Activated naive CD8-positive, alpha-beta T cell treated with anti-CD3 and anti-CD28 coated beads for 36 hours (primary cell): Measurements from ENCODE around the gene MLEC. TPM values are rescaled to one million over a fixed set of nuclear protein-coding genes. Genes with fewer than 3 reads are reported as not detected.
A peak's percentile ranks its signal among the peaks of the same experiment; 100 is the strongest.

Experiments
- DNase-seq: peaks from one replicate; pipeline ENCODE4 v3.0.0; 2021
- H3K27ac Mint-ChIP-seq: one replicate; pipeline ENCODE4 v1.8.0; 2022; ENCODE audit warnings: mild to moderate bottlenecking, moderate library complexity, mixed read lengths
- H3K27me3 Mint-ChIP-seq: one replicate; pipeline ENCODE4 v1.8.0; 2022; ENCODE audit warnings: mild to moderate bottlenecking, mixed read lengths
- H3K36me3 Mint-ChIP-seq: one replicate; pipeline ENCODE4 v1.8.0; 2021; ENCODE audit warnings: mild to moderate bottlenecking, mixed read lengths
- H3K4me1 Mint-ChIP-seq: one replicate; pipeline ENCODE4 v1.8.0; 2021; ENCODE audit warnings: mixed read lengths
- H3K4me3 Mint-ChIP-seq: one replicate; pipeline ENCODE4 v1.8.0; 2022; ENCODE audit warnings: mild to moderate bottlenecking, moderate library complexity, mixed read lengths
- H3K9me3 Mint-ChIP-seq: one replicate; pipeline ENCODE4 v1.8.0; 2022; ENCODE audit warnings: mixed read lengths
- total RNA-seq, 2 experiments: library from RNA; stranded (reverse); gene quantifications; one replicate each; pipeline ENCODE4 v1.2.3, GENCODE V29; 2021

Gene MLEC
- total RNA-seq, 2 experiments from 2014 or later, result 93.1 to 99.5 TPM

DNA sequence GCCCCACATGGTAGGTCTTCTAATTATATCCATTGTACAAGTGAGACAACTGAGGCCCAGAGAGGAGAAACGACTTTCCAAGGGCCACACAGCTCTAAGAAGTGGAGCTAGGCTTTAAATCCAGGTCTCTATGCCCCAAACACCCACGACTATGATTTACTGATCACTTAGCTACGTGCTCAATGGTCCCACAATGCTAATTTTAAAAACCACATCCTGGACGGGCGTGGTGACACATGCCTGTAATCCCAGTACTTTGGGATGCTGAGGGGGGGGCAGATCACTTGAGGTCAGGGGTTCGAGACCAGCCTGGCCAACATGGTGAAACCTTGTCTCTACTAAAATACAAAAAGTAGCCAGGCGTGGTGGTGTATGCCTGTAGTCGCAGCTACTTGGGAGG lies 8.4 kb upstream of the MLEC start:
- Mint-ChIP-seq H3K4me1 (peaks cover 13% of the 10 kb centered on the region), H3K4me3 (no peak overlapping the region), H3K27me3 (peaks cover 3% of the 10 kb centered on the region), H3K36me3 (no peaks in the 10 kb centered on the region), H3K9me3 (no peaks in the 10 kb centered on the region), H3K27ac (no peak overlapping the region)
- no peak for DNase-seq

DNA sequence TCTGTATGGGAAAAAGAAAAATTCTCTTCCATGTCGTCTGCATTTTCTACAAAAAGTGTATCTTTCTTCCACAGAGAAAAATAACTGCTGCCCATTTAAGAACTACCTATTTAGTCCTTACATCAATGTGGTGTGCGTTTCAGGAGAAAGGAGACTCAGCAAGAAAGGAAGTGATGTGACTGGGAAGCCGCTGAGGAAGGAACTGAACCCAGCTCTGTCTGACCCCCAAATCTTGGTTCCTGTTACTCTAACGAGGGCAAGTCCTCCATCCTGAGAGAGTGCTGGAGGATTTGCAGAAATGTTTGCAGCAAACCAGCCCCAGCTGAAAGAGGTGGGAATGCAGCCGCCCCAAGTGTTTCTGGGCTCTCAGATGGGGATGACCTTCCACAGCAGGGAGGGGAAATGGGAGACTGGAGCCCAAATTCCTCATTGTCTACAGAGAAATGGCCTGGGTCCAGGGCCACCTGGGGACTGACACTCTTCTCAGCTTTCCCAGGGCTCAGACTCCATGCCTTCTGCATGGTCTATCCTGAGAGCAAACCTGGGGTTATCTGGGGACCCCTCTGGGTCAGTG lies 6.7 kb upstream of the MLEC start:
- H3K9me3 Mint-ChIP-seq, result no peaks in the 10 kb centered on the region
- peaks cover 3% of the 10 kb centered on the region for H3K27me3 Mint-ChIP-seq
- no peak overlapping the region for H3K4me3 Mint-ChIP-seq
- no peak for DNase-seq
- H3K27ac Mint-ChIP-seq, result no peak overlapping the region
- H3K36me3 Mint-ChIP-seq, result no peaks in the 10 kb centered on the region
- peaks cover 18% of the 10 kb centered on the region for H3K4me1 Mint-ChIP-seq

DNA sequence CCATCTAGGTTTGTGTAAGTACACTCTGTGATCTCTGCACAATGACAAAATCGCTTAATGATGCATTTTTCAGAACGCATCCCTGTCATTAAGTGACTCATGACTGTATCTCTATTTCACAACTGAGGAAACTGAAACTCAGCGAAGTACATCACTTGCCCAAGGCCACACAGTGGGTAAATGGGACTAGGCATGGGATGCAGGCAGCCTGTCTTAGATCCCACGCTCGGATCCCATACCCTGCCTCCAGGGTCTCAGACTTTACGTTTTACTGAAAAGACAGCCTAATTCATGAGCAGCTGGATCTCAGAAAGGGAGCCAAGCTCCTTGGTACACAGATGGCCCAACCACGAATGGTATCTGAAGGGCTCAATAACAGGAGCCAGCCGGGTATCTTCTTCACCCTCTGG lies 2.4 kb upstream of the MLEC start:
- DNase-seq, result no peak
- Mint-ChIP-seq H3K4me3 (no peak overlapping the region), H3K27ac (no peak overlapping the region), H3K4me1 (peaks cover 18% of the 10 kb centered on the region), H3K9me3 (no peaks in the 10 kb centered on the region), H3K27me3 (peaks cover 3% of the 10 kb centered on the region), H3K36me3 (no peaks in the 10 kb centered on the region)

DNA sequence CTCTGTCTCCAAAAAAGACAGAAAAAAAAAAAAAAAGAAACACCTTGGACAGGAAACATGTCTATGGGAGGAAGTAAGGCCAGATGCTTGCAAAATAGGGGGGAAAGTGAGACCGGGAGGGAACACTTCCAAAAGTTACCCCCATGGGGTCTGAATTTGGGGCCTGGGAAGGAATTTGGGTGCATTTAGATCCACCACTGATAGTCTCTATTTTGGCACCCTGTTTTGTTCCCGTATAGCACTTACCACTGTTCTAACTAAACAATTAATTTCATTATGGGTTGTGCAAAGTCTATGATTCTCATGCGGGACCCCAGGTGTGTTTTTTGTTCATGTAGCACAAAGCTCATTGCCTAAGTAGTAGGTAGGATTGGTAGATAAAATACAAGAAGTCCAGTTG lies 1.4 kb upstream of the MLEC start:
- Mint-ChIP-seq H3K4me1 (peaks cover 25% of the 10 kb centered on the region), H3K9me3 (no peaks in the 10 kb centered on the region), H3K36me3 (no peaks in the 10 kb centered on the region), H3K4me3 (peak overlapping the region; percentile 85), H3K27ac (no peak overlapping the region), H3K27me3 (no peaks in the 10 kb centered on the region)
- no peak for DNase-seq

DNA sequence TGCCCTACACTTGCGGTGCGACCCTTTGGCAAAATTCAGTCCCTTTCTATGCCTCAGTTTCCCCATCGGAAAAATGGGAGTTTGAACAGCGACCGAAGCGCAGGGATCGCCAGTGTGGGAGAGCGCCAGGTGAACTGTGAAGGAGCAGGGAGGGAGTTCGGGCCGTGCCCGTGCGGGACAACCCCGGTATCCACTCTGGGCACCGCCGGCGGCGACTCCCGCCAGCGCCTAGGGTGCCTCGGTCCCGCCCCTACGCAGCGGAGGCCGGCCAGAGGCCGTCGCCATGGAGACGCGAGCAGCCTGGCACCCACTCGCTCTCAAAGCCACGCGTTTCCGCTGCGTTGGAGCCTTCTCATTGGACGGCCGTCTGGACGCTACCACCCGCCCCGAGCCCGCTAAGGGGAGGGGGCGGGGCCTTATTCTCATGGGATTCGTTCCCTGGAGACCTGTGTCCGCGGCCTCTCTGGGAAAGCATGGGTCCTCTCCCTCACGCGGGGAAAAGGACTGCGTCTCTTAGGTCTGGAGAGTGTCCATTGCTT lies 729 bp upstream of the MLEC start:
- Mint-ChIP-seq H3K4me3 (peak overlapping the region; percentile 85), H3K9me3 (no peaks in the 10 kb centered on the region), H3K27me3 (no peaks in the 10 kb centered on the region), H3K36me3 (no peaks in the 10 kb centered on the region), H3K27ac (peak overlapping the region; percentile 90), H3K4me1 (peaks cover 32% of the 10 kb centered on the region)
- DNase-seq, result peak; percentile 97

DNA sequence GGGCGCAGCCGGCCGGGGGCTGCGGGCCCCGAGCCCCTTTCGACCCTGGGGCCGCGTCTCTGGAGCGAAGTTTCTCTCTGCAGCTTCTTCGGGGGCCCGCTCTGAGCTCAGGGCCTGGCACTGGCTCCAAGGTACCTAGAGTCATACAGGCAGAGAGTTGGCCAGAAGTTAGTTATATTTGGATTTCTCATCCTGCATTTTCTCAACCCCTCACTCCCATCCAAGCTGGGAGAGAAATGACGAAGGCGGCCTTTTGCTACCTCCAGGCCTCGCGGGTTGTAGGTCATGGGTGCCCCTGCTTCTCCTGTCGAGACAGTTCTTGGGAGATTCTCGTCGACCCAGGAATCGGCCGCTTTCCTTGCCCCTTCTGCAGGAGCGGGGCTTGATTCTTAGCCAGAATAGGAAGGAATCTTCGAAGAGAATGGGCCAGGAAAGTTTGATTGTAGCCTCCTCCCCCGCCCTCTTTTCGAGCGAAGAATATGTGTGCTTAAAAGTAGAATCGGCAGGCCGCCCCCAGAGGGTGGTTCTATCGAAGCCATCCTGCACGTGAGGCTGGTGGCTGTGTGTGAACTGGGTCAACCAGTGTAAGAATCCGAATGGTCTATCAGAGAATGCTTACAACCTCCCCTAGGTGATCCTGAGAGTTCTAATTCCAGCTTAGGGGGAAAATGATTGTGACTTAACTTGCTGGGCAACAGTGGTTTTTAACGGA lies 785 bp downstream of the MLEC start:
- peak; percentile 43 for DNase-seq
- peak overlapping the region; percentile 91 for H3K4me3 Mint-ChIP-seq
- peak overlapping the region; percentile 62 for H3K27ac Mint-ChIP-seq
- H3K27me3 Mint-ChIP-seq, result no peaks in the 10 kb centered on the region
- H3K36me3 Mint-ChIP-seq, result peaks cover 4% of the 10 kb centered on the region
- no peaks in the 10 kb centered on the region for H3K9me3 Mint-ChIP-seq
- H3K4me1 Mint-ChIP-seq, result peaks cover 45% of the 10 kb centered on the region

DNA sequence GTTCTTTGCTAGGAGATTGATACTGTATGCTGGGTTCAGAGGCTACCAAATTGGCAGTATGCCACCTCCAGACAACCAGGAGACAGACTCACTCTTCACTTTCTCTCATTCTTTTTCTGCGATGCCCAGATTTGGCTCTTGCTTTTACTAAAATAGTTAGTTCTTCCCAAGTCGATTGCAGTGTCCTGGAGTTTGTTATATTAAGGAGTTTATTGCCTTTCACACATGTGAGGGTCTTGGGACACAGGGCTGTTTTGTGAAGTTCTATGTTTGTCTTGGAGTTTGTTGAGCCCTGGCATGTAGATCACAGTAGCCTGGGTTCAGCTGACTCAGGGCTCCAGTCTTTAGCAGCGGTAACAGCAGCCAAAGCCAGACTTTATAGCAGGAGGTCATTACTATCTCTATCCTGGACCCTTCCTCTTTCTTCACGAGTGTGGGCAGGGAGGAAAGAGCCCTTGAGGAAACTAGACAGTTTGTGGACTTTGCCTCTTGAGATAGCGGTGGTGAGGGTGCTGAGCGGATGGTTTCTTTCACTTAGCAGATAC lies 1.6 kb downstream of the MLEC start:
- no peak for DNase-seq
- H3K27ac Mint-ChIP-seq, result no peak overlapping the region
- peak overlapping the region; percentile 91 for H3K4me3 Mint-ChIP-seq
- no peaks in the 10 kb centered on the region for H3K9me3 Mint-ChIP-seq
- H3K27me3 Mint-ChIP-seq, result no peaks in the 10 kb centered on the region
- H3K36me3 Mint-ChIP-seq, result peaks cover 5% of the 10 kb centered on the region
- peaks cover 48% of the 10 kb centered on the region for H3K4me1 Mint-ChIP-seq

DNA sequence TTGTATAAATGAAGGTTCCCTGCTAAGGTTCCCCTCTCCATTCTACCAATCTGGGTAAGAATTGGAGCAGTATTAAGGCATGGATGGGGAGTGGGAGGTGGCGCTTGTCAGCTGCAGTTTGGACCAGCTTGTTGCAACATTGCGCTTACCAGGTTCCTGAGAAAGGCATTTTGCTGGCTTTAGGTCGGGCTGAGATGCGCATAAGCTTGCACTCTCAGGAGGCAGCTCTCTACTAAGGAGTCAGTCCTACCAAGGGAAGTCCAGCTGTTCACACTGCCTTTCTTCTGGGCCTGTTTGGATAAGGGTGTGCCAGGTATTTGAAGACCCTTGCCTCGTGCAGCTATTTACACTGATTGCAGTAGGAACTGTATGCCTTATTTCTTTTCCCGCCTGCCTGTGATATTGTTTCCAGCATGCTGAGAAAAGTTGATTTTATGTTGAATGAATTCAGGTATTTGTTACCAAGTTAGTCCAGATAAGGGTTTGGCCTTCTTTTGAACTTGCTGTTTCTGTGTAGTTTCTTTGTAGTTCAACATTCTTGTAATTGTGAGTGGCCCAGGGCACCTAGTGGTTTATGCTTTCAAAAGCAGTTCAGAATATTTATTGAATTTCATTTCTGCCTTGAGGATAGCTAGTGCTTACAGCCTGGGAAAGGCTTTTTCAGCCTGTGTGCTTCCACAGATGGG lies 2.6 kb downstream of the MLEC start:
- no peak overlapping the region for H3K27ac Mint-ChIP-seq
- no peaks in the 10 kb centered on the region for H3K9me3 Mint-ChIP-seq
- H3K27me3 Mint-ChIP-seq, result no peaks in the 10 kb centered on the region
- H3K4me3 Mint-ChIP-seq, result peak overlapping the region; percentile 91
- H3K36me3 Mint-ChIP-seq, result peaks cover 5% of the 10 kb centered on the region
- no peak for DNase-seq
- H3K4me1 Mint-ChIP-seq, result peaks cover 45% of the 10 kb centered on the region

DNA sequence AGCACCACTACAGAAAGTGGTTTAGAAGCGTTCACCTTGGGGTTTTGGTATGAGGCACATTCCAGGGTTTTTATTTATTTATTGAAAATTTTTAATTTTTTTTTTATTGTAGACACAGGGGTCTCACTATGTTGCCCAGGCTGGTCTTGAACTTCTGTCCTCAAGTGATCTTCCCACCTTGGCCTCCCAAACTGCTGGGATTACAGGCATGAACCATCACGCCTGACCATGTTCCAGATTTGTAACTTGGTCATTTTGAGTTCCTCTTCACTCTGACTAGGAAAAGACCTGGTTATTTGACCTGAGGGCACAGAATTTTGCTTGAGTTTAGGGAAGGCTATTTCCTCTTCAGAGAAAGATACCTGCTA lies 3.1 kb downstream of the MLEC start:
- peaks cover 43% of the 10 kb centered on the region for H3K4me1 Mint-ChIP-seq

DNA sequence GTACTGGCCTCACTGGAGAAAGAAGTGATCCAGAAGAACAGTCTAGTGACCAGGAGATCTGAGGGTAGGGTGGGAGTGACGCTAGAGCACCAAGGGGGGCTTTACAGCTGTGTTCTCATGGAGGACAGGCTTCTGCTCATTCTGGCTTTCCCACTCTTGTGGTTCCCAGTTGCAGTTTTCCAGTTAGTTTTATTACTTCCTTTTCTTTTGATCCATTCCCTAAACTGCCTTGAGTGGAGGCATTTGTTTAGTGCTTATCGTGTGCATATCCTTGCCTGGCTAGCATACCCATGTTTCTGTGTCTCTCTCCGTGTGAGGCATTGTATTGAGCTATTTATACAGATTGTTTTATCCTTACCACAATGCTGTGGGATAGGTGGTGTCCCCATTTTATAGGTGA lies 4.0 kb downstream of the MLEC start:
- H3K27me3 Mint-ChIP-seq, result no peaks in the 10 kb centered on the region
- H3K4me1 Mint-ChIP-seq, result peaks cover 43% of the 10 kb centered on the region
- no peak overlapping the region for H3K4me3 Mint-ChIP-seq
- no peak for DNase-seq
- H3K9me3 Mint-ChIP-seq, result no peaks in the 10 kb centered on the region
- H3K27ac Mint-ChIP-seq, result no peak overlapping the region
- peaks cover 7% of the 10 kb centered on the region for H3K36me3 Mint-ChIP-seq

More for the DNA sequence above, 3.1 kb downstream of the MLEC start:
- H3K36me3 Mint-ChIP-seq, result peaks cover 7% of the 10 kb centered on the region
- H3K27ac Mint-ChIP-seq, result no peak overlapping the region
- H3K9me3 Mint-ChIP-seq, result no peaks in the 10 kb centered on the region
- H3K27me3 Mint-ChIP-seq, result no peaks in the 10 kb centered on the region
- H3K4me3 Mint-ChIP-seq, result no peak overlapping the region
- no peak for DNase-seq

DNA sequence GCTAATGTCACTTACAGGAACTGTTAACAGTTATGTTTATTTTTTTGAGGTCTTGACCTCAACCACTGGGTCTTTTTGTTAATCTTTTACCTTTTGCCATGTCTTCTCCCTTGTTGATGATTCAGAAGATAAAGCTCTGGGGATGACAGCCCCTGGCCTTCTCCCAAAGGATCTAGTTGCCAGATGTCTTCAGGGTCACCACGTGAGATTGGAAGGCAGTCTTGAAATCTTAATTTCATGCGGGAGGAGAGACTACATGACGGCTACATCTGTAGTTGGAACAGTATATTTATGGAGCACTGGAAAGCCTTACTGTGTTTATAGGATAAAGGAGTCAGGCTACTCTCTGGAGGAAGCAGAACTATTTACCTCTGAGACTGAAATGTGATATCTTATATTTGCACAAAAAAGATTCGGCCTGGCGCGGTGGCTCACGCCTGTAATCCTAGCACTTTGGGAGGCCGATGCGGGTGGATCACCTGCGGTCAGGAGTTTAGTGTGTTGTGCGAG lies 5.6 kb downstream of the MLEC start:
- H3K4me3 Mint-ChIP-seq, result no peak overlapping the region
- H3K36me3 Mint-ChIP-seq, result peaks cover 7% of the 10 kb centered on the region
- H3K4me1 Mint-ChIP-seq, result peaks cover 43% of the 10 kb centered on the region
- H3K27me3 Mint-ChIP-seq, result no peaks in the 10 kb centered on the region
- H3K27ac Mint-ChIP-seq, result peak overlapping the region; percentile 25
- H3K9me3 Mint-ChIP-seq, result no peaks in the 10 kb centered on the region
- DNase-seq, result no peak

DNA sequence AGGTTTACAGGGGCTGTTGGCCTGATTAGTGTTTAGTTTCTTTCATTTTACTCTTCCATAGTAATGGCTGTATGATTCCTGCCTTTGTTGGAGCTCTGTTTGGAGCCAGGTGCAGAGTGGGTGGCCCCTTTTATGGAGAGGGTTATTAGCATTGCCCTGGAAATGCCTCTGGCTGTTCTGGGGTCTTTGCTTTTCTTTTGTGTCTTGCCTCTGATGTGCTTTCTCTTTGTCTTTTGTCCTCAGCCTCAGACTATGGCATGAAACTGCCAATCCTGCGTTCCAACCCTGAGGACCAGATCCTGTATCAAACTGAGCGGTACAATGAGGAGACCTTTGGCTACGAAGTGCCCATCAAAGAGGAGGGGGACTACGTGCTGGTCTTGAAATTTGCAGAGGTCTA lies 6.9 kb downstream of the MLEC start:
- no peak overlapping the region for H3K27ac Mint-ChIP-seq
- no peaks in the 10 kb centered on the region for H3K9me3 Mint-ChIP-seq
- H3K27me3 Mint-ChIP-seq, result no peaks in the 10 kb centered on the region
- peaks cover 9% of the 10 kb centered on the region for H3K36me3 Mint-ChIP-seq
- no peak for DNase-seq
- H3K4me1 Mint-ChIP-seq, result peaks cover 39% of the 10 kb centered on the region
- no peak overlapping the region for H3K4me3 Mint-ChIP-seq

DNA sequence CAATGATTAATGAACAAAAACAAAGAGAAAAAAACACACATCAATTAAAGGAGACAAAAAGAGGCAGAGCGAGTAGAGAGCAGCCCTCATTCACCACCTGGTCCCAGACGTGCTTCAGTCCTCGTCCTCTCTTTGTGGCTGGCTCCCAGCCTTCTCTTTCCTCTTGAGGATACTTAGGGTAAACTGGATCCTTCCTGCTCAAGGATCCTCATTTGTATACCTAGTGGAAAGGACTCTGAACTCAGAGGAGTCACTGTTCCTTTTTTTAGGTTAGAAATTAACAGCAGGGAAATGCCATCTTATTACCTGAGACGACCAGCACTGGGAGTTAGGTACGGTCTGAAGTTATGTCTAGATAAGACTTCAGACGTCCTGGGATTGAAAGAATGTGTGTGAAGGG lies 9.7 kb downstream of the MLEC start:
- no peaks in the 10 kb centered on the region for H3K27me3 Mint-ChIP-seq
- no peak overlapping the region for H3K4me3 Mint-ChIP-seq
- H3K27ac Mint-ChIP-seq, result no peak overlapping the region
- H3K36me3 Mint-ChIP-seq, result peaks cover 23% of the 10 kb centered on the region
- no peak for DNase-seq
- H3K4me1 Mint-ChIP-seq, result peaks cover 16% of the 10 kb centered on the region
- H3K9me3 Mint-ChIP-seq, result no peaks in the 10 kb centered on the region

DNA sequence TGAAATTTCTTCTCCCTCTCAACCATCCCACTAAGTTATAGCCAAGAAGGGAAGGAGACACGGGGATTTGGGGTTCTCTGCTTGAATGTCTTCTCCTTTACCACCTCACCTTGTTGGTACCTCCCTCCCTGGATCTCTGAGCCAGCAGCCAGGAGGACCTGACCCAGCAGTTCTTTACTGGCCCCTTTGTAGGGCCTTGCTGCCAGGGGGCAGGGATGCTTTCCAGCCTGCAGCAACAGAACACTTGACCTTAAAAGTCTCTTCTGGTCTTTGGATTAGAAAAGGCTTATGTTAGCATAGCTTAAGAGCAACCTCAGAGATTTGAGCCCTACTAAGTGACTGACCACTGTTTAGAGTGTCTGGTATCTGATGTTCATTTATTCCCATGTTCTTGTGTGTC lies 10.4 kb downstream of the MLEC start:
- peaks cover 23% of the 10 kb centered on the region for H3K36me3 Mint-ChIP-seq
- DNase-seq, result no peak
- H3K27me3 Mint-ChIP-seq, result no peaks in the 10 kb centered on the region
- no peak overlapping the region for H3K27ac Mint-ChIP-seq
- H3K9me3 Mint-ChIP-seq, result no peaks in the 10 kb centered on the region
- H3K4me3 Mint-ChIP-seq, result no peak overlapping the region
- H3K4me1 Mint-ChIP-seq, result peaks cover 10% of the 10 kb centered on the region

DNA sequence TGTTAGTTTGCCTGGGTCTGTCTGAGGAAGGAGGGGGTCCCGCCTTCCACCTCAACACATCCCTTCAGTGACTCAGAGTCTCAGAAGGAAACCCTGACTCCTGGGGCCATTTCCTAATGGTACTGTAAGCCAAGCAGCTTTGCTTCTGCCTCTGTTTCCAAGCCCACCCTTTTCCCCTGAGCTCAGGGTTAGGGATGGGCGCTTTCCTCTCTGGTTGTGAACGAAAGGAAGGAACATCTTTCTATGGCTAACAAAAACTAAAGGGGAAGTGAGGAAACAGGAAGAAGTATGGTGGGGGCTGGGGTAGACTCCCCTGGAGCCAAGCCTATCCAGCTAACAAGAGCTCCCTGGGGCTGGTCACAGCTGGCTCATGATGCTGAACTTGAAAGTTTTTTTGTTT lies 11.7 kb downstream of the MLEC start:
- Mint-ChIP-seq H3K4me3 (no peak overlapping the region), H3K27me3 (no peaks in the 10 kb centered on the region), H3K9me3 (no peaks in the 10 kb centered on the region), H3K4me1 (peaks cover 4% of the 10 kb centered on the region), H3K27ac (no peak overlapping the region), H3K36me3 (peaks cover 18% of the 10 kb centered on the region)
- DNase-seq, result no peak
